Body of pancreas (tissue), 4 donors: ENCODE measurements around the gene BTK. TPM values are rescaled to one million over a fixed set of nuclear protein-coding genes. Genes with fewer than 3 reads are reported as not detected.

ENCODE experiments used
- ATAC-seq: fragments of 150-250 bp; one replicate; pipeline ENCODE4 v1.9.1; 2016
- DNase-seq, 4 donors: peaks; one replicate each; pipeline ENCODE4 v3.0.0-alpha.2; 2019
- H3K27ac ChIP-seq, 4 donors: fragments of 200-600 bp; sonication (generic); 1 replicate in 3 of 4; 2 replicates in 1 of 4; pipeline versions ENCODE4 v1.5.1 to v1.6.1; 2016 to 2019; ENCODE audit warnings: mild to moderate bottlenecking in 1 of 4, mixed read lengths in 1 of 4, moderate library complexity in 1 of 4
- H3K27me3 ChIP-seq, 2 donors: fragments of 200-600 bp; sonication (generic); one replicate each; pipeline ENCODE4 v1.6.0; 2016; ENCODE audit warnings: mild to moderate bottlenecking in 1 of 2
- H3K36me3 ChIP-seq, 2 donors: fragments of 200-600 bp; sonication (generic); replicated peaks in 1 of 2; 2 replicates each; pipeline ENCODE4 v1.5.1; 2016; ENCODE audit warnings: low read depth in 2 of 2; ENCODE audit not compliant: insufficient read depth in 1 of 2
- H3K4me1 ChIP-seq: fragments of 200-600 bp; sonication (generic); one replicate; pipeline ENCODE4 v1.6.0; 2016
- H3K4me3 ChIP-seq, 2 donors: fragments of 200-600 bp; sonication (generic); 1 replicate in 1 of 2; 2 replicates in 1 of 2; pipeline ENCODE4 v1.5.1; 2016 to 2019
- H3K9me3 ChIP-seq, 3 donors: fragments of 200-600 bp; sonication (generic); 1 replicate in 2 of 3; 2 replicates in 1 of 3; pipeline ENCODE4 v1.5.1; 2016
- CTCF ChIP-seq, 7 experiments: fragments of 450-650 bp in 4 of 7; fragments of 200-600 bp in 3 of 7; sonication (generic) in 3 of 7; IDR thresholded peaks; one replicate each; pipeline ENCODE4 v1.5.1; 2016 to 2019; ENCODE audit warnings: antibody characterized with exemption in 7 of 7
- POLR2A ChIP-seq, 3 donors: fragments of 450-650 bp; IDR thresholded peaks; one replicate each; pipeline ENCODE4 v1.6.1; 2016; ENCODE audit warnings: antibody characterized with exemption in 3 of 3, mild to moderate bottlenecking in 2 of 3
- WGBS, 2 donors: methylation state at CpG; one replicate each; pipeline ENCODE4 v1.1.5; 2017; 5-methylcytosine and 5-hydroxymethylcytosine counted together
- intact Hi-C: fragments of 100-400 bp; cut with DNase I; formaldehyde crosslinking; loops from one replicate; pipeline ENCODE4 v1.15.1; 2023
- total RNA-seq, 2 donors: library from RNA; depleted of rRNA; stranded (reverse); fragments of >200 nt; gene quantifications; one replicate each; pipeline ENCODE4 v1.1.0, GENCODE V29; 2016

The BTK gene
- total RNA-seq, 2 donors from 2014 or later: 2.6 to 4.0 TPM

- no peaks in the 10 kb centered on the region for H3K27me3 ChIP-seq
- WGBS, 2 donors: 47 to 70% methylated on average over 4 of the region's 4 CpGs
- H3K27ac ChIP-seq: no peak overlapping the region
- no peak for DNase-seq
- intact Hi-C loops: no loop called here
- ATAC-seq: no peak
- H3K4me1 ChIP-seq: no peaks in the 10 kb centered on the region
- no peak overlapping the region for H3K4me3 ChIP-seq
- H3K9me3 ChIP-seq: no peaks in the 10 kb centered on the region
- H3K36me3 ChIP-seq: no peaks in the 10 kb centered on the region
- TF ChIP-seq POLR2A (IDR thresholded peaks at IDR 0.05): no peak
- TF ChIP-seq CTCF (IDR thresholded peaks at IDR 0.05): no peak
Measured at GRCh38 chrX:101383679-101384205, 2.2 kb downstream of the BTK start.

- intact Hi-C loops: no loop called here
- Histone ChIP-seq H3K4me1 (no peaks in the 10 kb centered on the region), H3K4me3 (no peak overlapping the region), H3K27ac (no peak overlapping the region), H3K9me3 (no peaks in the 10 kb centered on the region), H3K36me3 (no peaks in the 10 kb centered on the region), H3K27me3 (no peaks in the 10 kb centered on the region)
- no peak for TF ChIP-seq CTCF (IDR thresholded peaks at IDR 0.05)
- no peak for TF ChIP-seq POLR2A (IDR thresholded peaks at IDR 0.05)
- ATAC-seq: no peak
- 71 to 80% methylated on average over 1 of the region's 1 CpG for WGBS, 2 donors
- DNase-seq: no peak
Measured at GRCh38 chrX:101377547-101377946, 8.4 kb downstream of the BTK start.

- no peak for TF ChIP-seq CTCF (IDR thresholded peaks at IDR 0.05)
- TF ChIP-seq POLR2A (IDR thresholded peaks at IDR 0.05): no peak
- no peak for DNase-seq
- 46 to 75% methylated on average over 3 of the region's 3 CpGs for WGBS, 2 donors
- intact Hi-C loops: no loop called here
- H3K36me3 ChIP-seq: no peaks in the 10 kb centered on the region
- ATAC-seq: no peak
- no peak overlapping the region for H3K27ac ChIP-seq
- no peaks in the 10 kb centered on the region for H3K27me3 ChIP-seq
- H3K4me3 ChIP-seq: no peak overlapping the region
- H3K4me1 ChIP-seq: no peaks in the 10 kb centered on the region
- H3K9me3 ChIP-seq: no peaks in the 10 kb centered on the region
Measured at GRCh38 chrX:101370888-101371504, 15.0 kb downstream of the BTK start.

GRCh38 chrX:101369687-101370086 lies 16.3 kb downstream of the BTK start:
- no peaks in the 10 kb centered on the region for H3K4me1 ChIP-seq
- H3K27me3 ChIP-seq: no peaks in the 10 kb centered on the region
- ATAC-seq: no peak
- no peaks in the 10 kb centered on the region for H3K36me3 ChIP-seq
- no peak overlapping the region for H3K4me3 ChIP-seq
- H3K27ac ChIP-seq: no peak overlapping the region
- TF ChIP-seq CTCF (IDR thresholded peaks at IDR 0.05) (no peak), POLR2A (IDR thresholded peaks at IDR 0.05) (no peak)
- no peaks in the 10 kb centered on the region for H3K9me3 ChIP-seq
- no peak for DNase-seq
- 54 to 65% methylated on average over 6 of the region's 6 CpGs for WGBS, 2 donors
- intact Hi-C loops: no loop called here

- Histone ChIP-seq H3K4me3 (no peak overlapping the region), H3K36me3 (no peaks in the 10 kb centered on the region), H3K4me1 (no peaks in the 10 kb centered on the region), H3K27me3 (no peaks in the 10 kb centered on the region), H3K27ac (no peak overlapping the region), H3K9me3 (no peaks in the 10 kb centered on the region)
- intact Hi-C loops: no loop called here
- TF ChIP-seq CTCF (IDR thresholded peaks at IDR 0.05): no peak
- TF ChIP-seq POLR2A (IDR thresholded peaks at IDR 0.05): no peak
- no peak for DNase-seq
- ATAC-seq: no peak
Measured at GRCh38 chrX:101368800-101369199, 17.2 kb downstream of the BTK start.
